ENCODE measurements around the gene ADD3. TPM values are rescaled to one million over a fixed set of nuclear protein-coding genes. Genes with fewer than 3 reads are reported as not detected.

Gene ADD3
- total and polyA plus RNA-seq, 2 donors: 83.4 to 444 TPM

DNA sequence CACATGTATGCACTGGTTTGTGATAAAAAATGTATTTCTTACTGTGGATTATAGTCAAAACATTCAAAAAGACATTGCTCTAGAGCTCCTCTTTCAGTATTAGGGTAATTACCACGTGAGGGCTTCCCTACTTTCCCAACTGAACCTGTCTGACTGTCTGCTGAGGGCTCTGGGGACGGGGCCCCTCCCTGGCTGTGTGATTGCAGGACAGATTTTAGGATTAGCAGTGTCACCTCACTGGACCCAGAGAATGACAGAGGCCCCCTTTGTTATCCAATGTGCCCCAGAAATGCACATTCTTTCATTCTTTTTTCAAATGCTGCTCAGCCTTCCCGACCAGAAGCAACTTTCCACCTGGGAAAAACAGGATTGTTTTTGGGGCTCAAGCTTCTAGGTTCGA is 156.1 kb downstream of the ADD3 start:
- DNase-seq (ENCODE audit: extremely low spot score): no peak
- 62% methylated on average over 4 of the region's 4 CpGs for WGBS
- Histone ChIP-seq H3K27ac (ENCODE audit: low read depth) (no peak overlapping the region), H3K4me3 (ENCODE audit: low read depth, low read length) (no peak overlapping the region), H3K4me1 (ENCODE audit: insufficient read depth) (no peaks in the 10 kb centered on the region), H3K36me3 (ENCODE audit: insufficient read depth) (no peaks in the 10 kb centered on the region)

GRCh38 chr10:110165239-110165638 is 157.5 kb downstream of the ADD3 start:
- H3K36me3 ChIP-seq (ENCODE audit: insufficient read depth): no peaks in the 10 kb centered on the region
- no peak overlapping the region for H3K27ac ChIP-seq (ENCODE audit: low read depth)
- 85% methylated on average over 6 of the region's 6 CpGs for WGBS
- no peaks in the 10 kb centered on the region for H3K4me1 ChIP-seq (ENCODE audit: insufficient read depth)
- no peak overlapping the region for H3K4me3 ChIP-seq (ENCODE audit: low read depth, low read length)
- no peak for DNase-seq (ENCODE audit: extremely low spot score)

- DNase-seq (ENCODE audit: extremely low spot score): no peak
- H3K27ac ChIP-seq (ENCODE audit: low read depth): no peak overlapping the region
- no peaks in the 10 kb centered on the region for H3K4me1 ChIP-seq (ENCODE audit: insufficient read depth)
- 93% methylated on average over 7 of the region's 7 CpGs for WGBS
- H3K36me3 ChIP-seq (ENCODE audit: insufficient read depth): no peaks in the 10 kb centered on the region
- H3K4me3 ChIP-seq (ENCODE audit: low read depth, low read length): no peak overlapping the region
These were observed 159.4 kb downstream of the ADD3 start for GRCh38 chr10:110167149-110167548.

GRCh38 chr10:110168601-110169481 is 161.1 kb downstream of the ADD3 start:
- no peak for DNase-seq (ENCODE audit: extremely low spot score)
- Histone ChIP-seq H3K36me3 (ENCODE audit: insufficient read depth) (no peaks in the 10 kb centered on the region), H3K4me3 (ENCODE audit: low read depth, low read length) (no peak overlapping the region), H3K4me1 (ENCODE audit: insufficient read depth) (no peaks in the 10 kb centered on the region), H3K27ac (ENCODE audit: low read depth) (no peak overlapping the region)
- WGBS: 30% methylated on average over 10 of the region's 10 CpGs

DNA sequence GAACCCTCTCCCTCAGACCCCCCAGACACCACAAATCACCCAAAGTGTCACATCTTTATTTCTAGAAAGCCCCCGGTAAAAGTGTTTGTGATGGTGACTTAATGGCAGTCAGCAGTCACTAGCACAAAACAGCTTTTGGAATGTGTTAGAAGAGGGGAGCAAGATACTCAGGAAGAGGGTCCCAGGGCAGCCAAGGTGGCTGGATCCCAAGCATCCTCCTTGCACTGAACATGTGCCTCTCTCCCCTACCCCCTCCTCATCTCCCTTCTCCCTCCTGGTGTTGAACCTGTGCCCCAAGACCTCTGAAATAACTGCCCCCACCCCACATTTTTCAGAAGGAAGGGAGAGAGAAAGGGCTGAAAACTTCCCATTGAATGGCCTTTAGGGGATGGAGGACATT is 161.8 kb downstream of the ADD3 start:
- Histone ChIP-seq H3K36me3 (ENCODE audit: insufficient read depth) (no peaks in the 10 kb centered on the region), H3K27ac (ENCODE audit: low read depth) (no peak overlapping the region), H3K4me3 (ENCODE audit: low read depth, low read length) (no peak overlapping the region), H3K4me1 (ENCODE audit: insufficient read depth) (no peaks in the 10 kb centered on the region)
- WGBS: 37% methylated on average over 1 of the region's 1 CpG
- DNase-seq (ENCODE audit: extremely low spot score): no peak

DNA sequence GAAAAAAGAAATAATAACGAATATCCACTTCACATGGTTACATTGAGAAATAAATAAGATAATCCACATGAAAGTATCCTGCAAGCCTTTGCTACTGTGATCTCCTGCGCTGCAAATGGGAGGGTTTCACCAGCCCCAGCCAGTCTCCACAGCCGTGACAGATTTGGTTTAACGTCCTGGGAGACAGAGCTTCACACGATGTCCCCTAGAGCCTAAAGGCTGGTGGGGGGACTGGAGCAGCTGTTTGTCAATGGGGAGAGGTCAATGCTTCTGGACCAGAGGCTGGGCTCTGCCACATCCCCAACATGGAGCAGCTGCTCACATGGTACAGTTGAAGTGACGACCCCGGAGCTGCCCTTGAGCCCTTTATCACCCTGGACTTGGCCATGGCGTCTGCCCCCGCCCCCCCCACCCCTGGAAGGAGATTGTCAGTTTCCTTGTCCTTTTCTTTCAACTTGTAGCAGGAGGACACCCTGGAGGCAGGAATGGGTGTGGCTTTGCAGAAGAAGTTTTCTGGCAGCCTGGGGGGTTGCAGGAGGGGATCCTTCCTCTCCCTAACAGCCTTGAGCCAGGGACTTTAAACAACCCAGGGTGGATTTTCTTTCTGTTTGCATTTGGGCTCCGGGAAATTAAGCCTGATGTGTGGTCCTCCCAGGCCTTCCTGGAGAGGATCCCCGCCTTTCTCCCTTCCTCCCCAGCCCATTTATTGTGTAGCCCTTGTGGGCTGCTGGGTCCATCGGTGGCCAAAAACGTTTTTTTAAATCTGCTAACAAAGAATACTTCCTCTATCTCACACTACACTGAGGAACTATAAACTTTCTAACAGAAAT is 162.6 kb downstream of the ADD3 start:
- no peak for DNase-seq (ENCODE audit: extremely low spot score)
- H3K36me3 ChIP-seq (ENCODE audit: insufficient read depth): no peaks in the 10 kb centered on the region
- no peak overlapping the region for H3K27ac ChIP-seq (ENCODE audit: low read depth)
- 10% methylated on average over 13 of the region's 13 CpGs for WGBS
- H3K4me1 ChIP-seq (ENCODE audit: insufficient read depth): no peaks in the 10 kb centered on the region
- no peak overlapping the region for H3K4me3 ChIP-seq (ENCODE audit: low read depth, low read length)

GRCh38 chr10:110171032-110171431 is 163.2 kb downstream of the ADD3 start:
- H3K4me3 ChIP-seq (ENCODE audit: low read depth, low read length): no peak overlapping the region
- no peaks in the 10 kb centered on the region for H3K36me3 ChIP-seq (ENCODE audit: insufficient read depth)
- no peaks in the 10 kb centered on the region for H3K4me1 ChIP-seq (ENCODE audit: insufficient read depth)
- WGBS: 51% methylated on average over 6 of the region's 6 CpGs
- H3K27ac ChIP-seq (ENCODE audit: low read depth): no peak overlapping the region
- no peak for DNase-seq (ENCODE audit: extremely low spot score)

GRCh38 chr10:110172155-110172554 is 164.4 kb downstream of the ADD3 start:
- Histone ChIP-seq H3K36me3 (ENCODE audit: insufficient read depth) (no peaks in the 10 kb centered on the region), H3K4me3 (ENCODE audit: low read depth, low read length) (no peak overlapping the region), H3K27ac (ENCODE audit: low read depth) (no peak overlapping the region), H3K4me1 (ENCODE audit: insufficient read depth) (no peaks in the 10 kb centered on the region)
- 79% methylated on average over 5 of the region's 5 CpGs for WGBS
- DNase-seq (ENCODE audit: extremely low spot score): no peak

DNA sequence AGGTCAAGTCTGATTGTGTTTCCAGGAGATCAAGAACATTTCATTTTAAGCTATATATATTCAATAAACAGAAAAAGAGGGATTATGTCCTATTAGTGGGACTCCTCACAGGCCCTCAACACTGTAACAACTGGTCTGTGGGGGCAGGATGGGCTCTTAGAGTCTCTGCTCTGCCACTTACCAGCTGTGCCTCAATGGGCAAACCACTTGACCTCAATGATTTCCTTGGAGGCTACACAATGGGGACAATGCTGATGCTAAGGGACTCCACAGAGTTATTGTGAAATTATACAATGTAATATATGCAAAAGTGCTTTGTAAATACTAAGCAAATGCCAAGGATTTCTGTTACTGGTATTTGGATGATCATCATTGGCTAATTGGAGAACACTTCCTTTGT is 166.4 kb downstream of the ADD3 start:
- no peaks in the 10 kb centered on the region for H3K36me3 ChIP-seq (ENCODE audit: insufficient read depth)
- H3K27ac ChIP-seq (ENCODE audit: low read depth): no peak overlapping the region
- H3K4me1 ChIP-seq (ENCODE audit: insufficient read depth): no peaks in the 10 kb centered on the region
- no peak for DNase-seq (ENCODE audit: extremely low spot score)
- H3K4me3 ChIP-seq (ENCODE audit: low read depth, low read length): no peak overlapping the region

DNA sequence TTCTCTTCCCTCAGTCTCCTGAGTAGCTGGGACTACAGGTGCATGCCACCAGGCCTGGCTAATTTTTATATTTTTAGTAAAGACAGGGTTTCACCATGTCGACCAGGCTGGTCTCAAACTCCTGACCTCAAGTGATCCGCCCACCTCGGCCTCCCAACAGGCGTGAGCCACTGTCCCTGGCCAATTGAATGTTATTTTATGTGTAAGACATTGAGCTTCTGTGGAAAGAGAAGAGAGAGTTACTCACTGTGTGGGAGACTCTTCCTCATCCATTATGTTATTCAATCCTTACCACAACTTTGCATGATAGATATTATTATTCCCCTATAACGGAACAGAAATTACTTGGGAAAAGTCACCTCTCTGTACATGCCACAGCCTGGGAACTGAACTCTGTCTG is 167.0 kb downstream of the ADD3 start:
- 96% methylated on average over 5 of the region's 5 CpGs for WGBS
- Histone ChIP-seq H3K36me3 (ENCODE audit: insufficient read depth) (no peaks in the 10 kb centered on the region), H3K4me1 (ENCODE audit: insufficient read depth) (no peaks in the 10 kb centered on the region), H3K27ac (ENCODE audit: low read depth) (no peak overlapping the region), H3K4me3 (ENCODE audit: low read depth, low read length) (no peak overlapping the region)
- DNase-seq (ENCODE audit: extremely low spot score): no peak

GRCh38 chr10:110175406-110175805 is 167.6 kb downstream of the ADD3 start:
- no peaks in the 10 kb centered on the region for H3K4me1 ChIP-seq (ENCODE audit: insufficient read depth)
- H3K4me3 ChIP-seq (ENCODE audit: low read depth, low read length): no peak overlapping the region
- no peaks in the 10 kb centered on the region for H3K36me3 ChIP-seq (ENCODE audit: insufficient read depth)
- DNase-seq (ENCODE audit: extremely low spot score): no peak
- WGBS: 85% methylated on average over 2 of the region's 2 CpGs
- no peak overlapping the region for H3K27ac ChIP-seq (ENCODE audit: low read depth)

- no peak for DNase-seq (ENCODE audit: extremely low spot score)
- WGBS: 56% methylated on average over 19 of the region's 19 CpGs
- no peaks in the 10 kb centered on the region for H3K36me3 ChIP-seq (ENCODE audit: insufficient read depth)
- no peaks in the 10 kb centered on the region for H3K4me1 ChIP-seq (ENCODE audit: insufficient read depth)
- no peak overlapping the region for H3K4me3 ChIP-seq (ENCODE audit: low read depth, low read length)
- no peak overlapping the region for H3K27ac ChIP-seq (ENCODE audit: low read depth)
These were observed 168.6 kb downstream of the ADD3 start for GRCh38 chr10:110176141-110177030.

GRCh38 chr10:110179220-110179619 is 171.4 kb downstream of the ADD3 start:
- no peaks in the 10 kb centered on the region for H3K36me3 ChIP-seq (ENCODE audit: insufficient read depth)
- no peak overlapping the region for H3K27ac ChIP-seq (ENCODE audit: low read depth)
- no peak for DNase-seq (ENCODE audit: extremely low spot score)
- H3K4me3 ChIP-seq (ENCODE audit: low read depth, low read length): no peak overlapping the region
- 81% methylated on average over 7 of the region's 7 CpGs for WGBS
- H3K4me1 ChIP-seq (ENCODE audit: insufficient read depth): no peaks in the 10 kb centered on the region
